Fibroblast of lung (primary cell): ENCODE results near the gene SPTB.

Experiments used
- EZH2 ChIP-seq: IDR thresholded peaks from 2 replicates; pipeline ENCODE4 v1.5.1; 2012; ENCODE audit warnings: low read length, control low read depth, mild to moderate bottlenecking; ENCODE audit errors: missing control alignments
- TF ChIP-seq, protein P1 (sequence below), 2 donors: IDR thresholded peaks in 1 of 2; conservative IDR thresholded peaks in 1 of 2; 1 replicate in 1 of 2; 2 replicates in 1 of 2; pipeline ENCODE4 v1.5.1; 2011 to 2012; ENCODE audit warnings: low read length in 2 of 2, control low read depth in 1 of 2, inconsistent platforms in 1 of 2, low read depth in 1 of 2, mild to moderate bottlenecking in 1 of 2

DNA sequence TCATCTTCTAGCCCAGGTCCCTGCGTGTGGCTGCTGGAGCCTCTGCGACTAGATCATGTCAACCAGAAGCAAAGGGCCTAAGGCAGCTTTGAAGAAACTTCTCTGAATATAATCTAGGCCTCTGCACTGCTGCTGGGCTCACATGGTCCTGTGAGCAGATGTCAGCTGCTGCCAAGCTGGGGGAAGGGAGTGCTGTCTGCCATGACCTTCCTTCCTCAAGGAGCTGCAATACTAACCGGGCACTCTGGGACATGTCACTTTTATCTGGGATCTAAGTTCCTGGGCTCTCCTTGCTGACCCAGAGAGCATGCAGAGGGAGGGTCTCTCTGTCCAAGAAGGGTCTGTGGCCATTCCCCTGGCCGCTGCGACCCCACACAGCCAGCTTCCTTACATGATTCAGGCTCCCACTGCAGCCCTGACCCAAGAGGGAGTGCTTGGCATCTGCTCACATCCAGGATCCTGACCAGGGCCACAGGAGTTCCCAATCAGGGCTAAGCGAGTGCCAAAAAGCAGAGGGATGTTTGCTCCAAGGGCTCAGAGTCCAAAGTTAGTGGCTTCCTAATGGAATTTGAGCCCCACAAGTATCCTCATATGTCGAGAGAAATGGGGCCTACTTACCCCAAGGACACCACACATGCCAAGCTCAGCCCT is 101.5 kb downstream of the SPTB start:
- TF ChIP-seq, protein P1, sequence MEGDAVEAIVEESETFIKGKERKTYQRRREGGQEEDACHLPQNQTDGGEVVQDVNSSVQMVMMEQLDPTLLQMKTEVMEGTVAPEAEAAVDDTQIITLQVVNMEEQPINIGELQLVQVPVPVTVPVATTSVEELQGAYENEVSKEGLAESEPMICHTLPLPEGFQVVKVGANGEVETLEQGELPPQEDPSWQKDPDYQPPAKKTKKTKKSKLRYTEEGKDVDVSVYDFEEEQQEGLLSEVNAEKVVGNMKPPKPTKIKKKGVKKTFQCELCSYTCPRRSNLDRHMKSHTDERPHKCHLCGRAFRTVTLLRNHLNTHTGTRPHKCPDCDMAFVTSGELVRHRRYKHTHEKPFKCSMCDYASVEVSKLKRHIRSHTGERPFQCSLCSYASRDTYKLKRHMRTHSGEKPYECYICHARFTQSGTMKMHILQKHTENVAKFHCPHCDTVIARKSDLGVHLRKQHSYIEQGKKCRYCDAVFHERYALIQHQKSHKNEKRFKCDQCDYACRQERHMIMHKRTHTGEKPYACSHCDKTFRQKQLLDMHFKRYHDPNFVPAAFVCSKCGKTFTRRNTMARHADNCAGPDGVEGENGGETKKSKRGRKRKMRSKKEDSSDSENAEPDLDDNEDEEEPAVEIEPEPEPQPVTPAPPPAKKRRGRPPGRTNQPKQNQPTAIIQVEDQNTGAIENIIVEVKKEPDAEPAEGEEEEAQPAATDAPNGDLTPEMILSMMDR (conservative IDR thresholded peaks at IDR 0.05 in 1 of 2, IDR thresholded peaks at IDR 0.05 in 1 of 2; ENCODE audit: low read depth in 1 of 2, low read length in 2 of 2), result no peak
- no peak for TF ChIP-seq EZH2
